H1 (cell line): ENCODE measurements around the gene GMPPA. TPM values are rescaled to one million over a fixed set of nuclear protein-coding genes. Genes with fewer than 3 reads are reported as not detected.

ENCODE experiments used
- ASH2L ChIP-seq: fragments of 200-600, 300-600 bp; sonication (generic); IDR thresholded peaks from one replicate; pipeline ENCODE4 v1.7.1; 2017; ENCODE audit warnings: low read length
- ATF3 ChIP-seq: IDR thresholded peaks from 2 replicates; pipeline ENCODE4 v1.6.1; 2011; ENCODE audit warnings: low read depth, mild to moderate bottlenecking, low read length; ENCODE audit not compliant: insufficient read depth
- BRCA1 ChIP-seq: IDR thresholded peaks from 2 replicates; pipeline ENCODE4 v1.6.1; 2012; ENCODE audit warnings: low read depth, low read length, improper control_type of control experiment
- CHD1 ChIP-seq: IDR thresholded peaks from 2 replicates; pipeline ENCODE4 v1.6.1; 2012; ENCODE audit warnings: low read depth, low read length, improper control_type of control experiment
- CTBP2 ChIP-seq: IDR thresholded peaks from 2 replicates; pipeline ENCODE4 v1.7.0; 2011; ENCODE audit warnings: borderline replicate concordance, mild to moderate bottlenecking, moderate library complexity, mixed read lengths, low read length; ENCODE audit not compliant: insufficient read depth, insufficient read length
- HDAC6 ChIP-seq: IDR thresholded peaks from one replicate; pipeline ENCODE4 v1.7.1; 2012; ENCODE audit warnings: low read depth, mild to moderate bottlenecking, inconsistent platforms, low read length, moderate library complexity
- KDM1A ChIP-seq: fragments of 200-600, 300-600 bp; sonication (generic); IDR thresholded peaks from 2 replicates; pipeline ENCODE4 v1.7.1; 2016; ENCODE audit warnings: mild to moderate bottlenecking, low read length, borderline replicate concordance
- RBBP5 ChIP-seq: IDR thresholded peaks from 2 replicates; pipeline ENCODE4 v1.7.1; 2012; ENCODE audit warnings: low read depth, mild to moderate bottlenecking, inconsistent platforms, low read length, moderate library complexity, borderline replicate concordance
- RFX5 ChIP-seq: IDR thresholded peaks from 2 replicates; pipeline ENCODE4 v1.6.1; 2011; ENCODE audit warnings: low read depth, low read length, improper control_type of control experiment, borderline replicate concordance
- SIN3A ChIP-seq, 2 experiments: IDR thresholded peaks in 1 of 2; conservative IDR thresholded peaks in 1 of 2; 2 replicates each; pipeline ENCODE4 v1.6.1; 2011 to 2012; ENCODE audit warnings: low read length in 2 of 2, improper control_type of control experiment in 1 of 2, low read depth in 1 of 2, mild to moderate bottlenecking in 1 of 2
- polyA plus RNA-seq, 7 experiments: library from polyadenylated mRNA; depleted of rRNA in 3 of 7; stranded (reverse) in 5 of 7; unstranded in 2 of 7; fragments of >200 nt in 5 of 7; fragments of 200-250 nt in 2 of 7; gene quantifications; 1 replicate in 5 of 7; 2 replicates in 1 of 7; 4 replicates in 1 of 7; pipeline versions ENCODE4 v1.2.1 to v1.2.3, GENCODE V29; 2011 to 2013; ENCODE audit warnings: missing spikeins in 2 of 7, mixed read lengths in 2 of 7
- total RNA-seq: library from RNA; stranded (reverse); fragmentation: NEBNext Ultra II Directional; extraction: Animal tissue kit (Norgen Biotek cat#: 25700); gene quantifications from 2 replicates; pipeline ENCODE4 v1.2.1, GENCODE V29; 2021
- TF ChIP-seq, protein P1 (sequence below), 3 experiments: IDR thresholded peaks; 1 replicate in 2 of 3; 2 replicates in 1 of 3; pipeline versions ENCODE4 v1.5.1 to v1.6.1; 2011; ENCODE audit warnings: low read length in 3 of 3, mild to moderate bottlenecking in 3 of 3, inconsistent platforms in 2 of 3, low read depth in 1 of 3, moderate library complexity in 1 of 3; ENCODE audit not compliant: insufficient read depth in 1 of 3; ENCODE audit errors: control extremely low read depth in 1 of 3

The GMPPA gene
- total and polyA plus RNA-seq, 2 of the 8 experiments (the other 6 are each of a cell fraction or from before 2014, with no cell fraction given): 34.3 to 98.8 TPM

GRCh38 chr2:219486380-219486959 is 12.2 kb upstream of the GMPPA start (continued):
- TF ChIP-seq KDM1A (no peak), RBBP5 (no peak), CTBP2 (peak; percentile 78), CHD1 (no peak), ASH2L (peak; percentile 37), HDAC6 (no peak), BRCA1 (no peak), RFX5 (no peak), ATF3 (no peak), SIN3A (conservative IDR thresholded peaks at IDR 0.05 in 1 of 2, IDR thresholded peaks at IDR 0.05 in 1 of 2; ENCODE audit: low read depth in 1 of 2, low read length in 2 of 2) (peak in 1 of 2 experiments; percentile 67; a peak in 1 of 4 replicates)
- TF ChIP-seq, protein P1, sequence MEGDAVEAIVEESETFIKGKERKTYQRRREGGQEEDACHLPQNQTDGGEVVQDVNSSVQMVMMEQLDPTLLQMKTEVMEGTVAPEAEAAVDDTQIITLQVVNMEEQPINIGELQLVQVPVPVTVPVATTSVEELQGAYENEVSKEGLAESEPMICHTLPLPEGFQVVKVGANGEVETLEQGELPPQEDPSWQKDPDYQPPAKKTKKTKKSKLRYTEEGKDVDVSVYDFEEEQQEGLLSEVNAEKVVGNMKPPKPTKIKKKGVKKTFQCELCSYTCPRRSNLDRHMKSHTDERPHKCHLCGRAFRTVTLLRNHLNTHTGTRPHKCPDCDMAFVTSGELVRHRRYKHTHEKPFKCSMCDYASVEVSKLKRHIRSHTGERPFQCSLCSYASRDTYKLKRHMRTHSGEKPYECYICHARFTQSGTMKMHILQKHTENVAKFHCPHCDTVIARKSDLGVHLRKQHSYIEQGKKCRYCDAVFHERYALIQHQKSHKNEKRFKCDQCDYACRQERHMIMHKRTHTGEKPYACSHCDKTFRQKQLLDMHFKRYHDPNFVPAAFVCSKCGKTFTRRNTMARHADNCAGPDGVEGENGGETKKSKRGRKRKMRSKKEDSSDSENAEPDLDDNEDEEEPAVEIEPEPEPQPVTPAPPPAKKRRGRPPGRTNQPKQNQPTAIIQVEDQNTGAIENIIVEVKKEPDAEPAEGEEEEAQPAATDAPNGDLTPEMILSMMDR (IDR thresholded peaks at IDR 0.05; ENCODE audit: control extremely low read depth in 1 of 3, insufficient read depth in 1 of 3, low read depth in 1 of 3, low read length in 3 of 3): no peak
